NCI-H1048 (cell line): ENCODE measurements around the gene MYOM1.
"Not testable (repeated sequence)": the region's sequence is repeated elsewhere in the genome, so short reads cannot be mapped to it uniquely, and the experiment has no call there.

Experiments used
- DNase-seq: peaks from one replicate; lab custom pipeline; 2025; lab: John Stamatoyannopoulos, UW

Gene MYOM1

DNA sequence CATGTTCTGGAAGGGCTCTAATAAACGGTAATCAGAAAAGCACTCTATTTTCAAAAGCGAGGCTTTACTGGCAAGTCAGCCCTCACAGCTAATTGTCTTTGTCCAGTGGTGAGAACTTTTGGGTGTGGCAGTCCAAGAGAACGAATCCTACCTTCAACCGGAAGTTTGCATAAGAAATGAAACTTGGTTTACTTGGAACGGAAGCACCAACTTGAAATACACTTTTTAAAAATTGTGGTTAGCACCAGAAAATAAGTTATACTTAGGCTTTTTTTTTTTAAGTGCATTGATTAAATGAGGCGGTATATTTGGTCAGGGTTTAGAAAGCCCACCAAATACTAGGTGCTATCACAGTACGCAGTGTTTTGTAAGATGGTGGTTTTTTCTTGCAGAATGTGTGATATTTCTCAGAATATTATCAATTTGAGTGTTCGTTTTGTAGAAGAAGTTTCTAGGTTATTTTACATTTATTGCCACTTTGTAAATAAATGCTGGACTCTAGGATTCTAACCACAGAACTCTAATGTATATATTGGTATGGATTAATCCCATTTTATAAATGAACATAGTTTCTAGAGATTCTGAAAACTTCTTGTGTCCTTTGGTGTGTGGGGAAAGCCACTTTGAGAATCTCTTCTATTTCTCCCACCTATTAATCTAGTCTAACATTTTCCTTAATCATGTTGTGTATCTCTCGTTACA, 29.0 kb upstream of the MYOM1 start:
- DNase-seq, result no peak

- DNase-seq, result no peak
Observed at GRCh38 chr18:3248062-3248657, 28.4 kb upstream of the MYOM1 start.

GRCh38 chr18:3247240-3248061, 27.7 kb upstream of the MYOM1 start, which contains the start of gene MYL12A:
TSS of gene MYL12A (plus strand) at chr18:3247801. CDS start at chr18:3253248, 5,447 bp downstream.
- peak; percentile 96 for DNase-seq

GRCh38 chr18:3246635-3247239, 27.0 kb upstream of the MYOM1 start:
- DNase-seq, result no peak

DNA sequence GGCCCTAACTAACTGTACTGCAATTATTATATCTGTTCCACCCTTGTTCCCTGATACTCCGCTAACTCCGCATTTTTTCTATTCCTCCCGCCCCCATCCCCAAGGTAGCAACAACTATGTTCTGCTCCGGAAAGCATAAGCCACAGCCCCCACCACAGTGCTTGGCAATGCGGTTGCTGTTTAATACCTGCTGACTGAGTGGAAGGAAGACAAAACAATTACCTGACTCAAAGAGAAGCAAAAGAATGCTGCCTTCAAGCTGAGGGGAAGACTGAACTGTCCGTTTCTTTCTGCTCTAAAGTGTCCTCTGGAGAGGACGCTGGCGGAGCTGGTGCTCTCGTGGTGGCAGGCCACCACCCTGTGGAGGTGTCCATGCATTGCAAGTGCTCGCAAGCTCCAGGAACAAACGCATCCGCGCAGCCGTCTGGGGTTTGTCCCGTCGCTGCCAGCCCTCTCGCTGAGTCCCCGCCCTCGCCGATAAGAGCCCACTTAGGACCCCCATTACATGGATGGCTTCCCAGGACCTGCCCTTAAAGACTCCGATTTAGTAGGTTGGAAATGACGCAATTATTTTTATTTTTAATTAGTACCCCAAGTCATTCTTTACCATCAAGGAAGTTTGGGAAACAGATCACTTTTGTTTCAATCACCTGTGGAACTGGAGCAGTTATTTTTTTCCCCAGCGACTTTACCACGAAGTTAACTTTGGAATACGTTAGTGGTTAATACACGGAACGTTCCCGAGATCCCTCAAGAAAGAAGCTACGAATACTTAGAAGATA, 26.3 kb upstream of the MYOM1 start:
- peak; percentile 50 for DNase-seq

GRCh38 chr18:3245185-3245564, 25.4 kb upstream of the MYOM1 start:
- no peak for DNase-seq

DNA sequence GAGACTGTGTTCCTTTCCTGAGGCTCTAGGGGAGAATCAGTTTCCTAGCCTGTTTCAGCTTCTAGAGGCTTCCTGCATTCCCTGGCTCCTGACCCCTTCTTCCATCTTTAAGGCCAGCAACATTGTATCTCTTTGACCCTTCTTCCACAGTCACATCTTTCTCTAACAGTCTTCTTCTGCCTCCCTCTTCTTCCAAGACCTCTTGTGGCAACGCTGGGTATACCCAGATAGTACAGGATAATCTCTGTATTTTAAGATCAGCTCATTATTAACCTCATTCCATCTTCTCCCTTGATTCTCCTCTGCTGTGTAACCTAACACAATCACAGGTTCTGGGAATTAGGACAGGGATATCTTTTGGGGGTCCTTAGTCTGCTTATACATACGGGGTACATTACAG, 19.0 kb upstream of the MYOM1 start:
- no peak for DNase-seq

- no peak for DNase-seq
Observed at GRCh38 chr18:3236470-3236869, 16.7 kb upstream of the MYOM1 start.

GRCh38 chr18:3235846-3236245, 16.1 kb upstream of the MYOM1 start:
- no peak for DNase-seq

DNA sequence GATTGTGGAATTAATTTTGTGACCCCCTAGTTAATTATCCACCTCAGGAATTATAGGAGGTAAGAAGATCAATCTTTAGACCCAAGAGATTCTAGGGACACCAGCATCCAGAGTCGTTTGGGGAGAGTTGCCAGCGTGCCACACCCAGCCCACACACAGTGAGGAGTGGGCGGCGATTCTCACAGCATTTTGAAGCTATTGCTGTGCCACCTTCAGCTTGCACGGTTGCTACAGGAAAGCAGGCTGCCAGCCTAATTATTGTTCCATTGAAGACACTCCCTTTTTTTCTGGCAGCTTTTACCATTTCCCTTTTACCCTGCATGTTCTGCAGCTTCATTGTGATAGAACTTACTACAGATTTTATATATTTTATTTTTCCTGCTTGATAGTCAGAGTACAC, 14.7 kb upstream of the MYOM1 start:
- no peak for DNase-seq

DNA sequence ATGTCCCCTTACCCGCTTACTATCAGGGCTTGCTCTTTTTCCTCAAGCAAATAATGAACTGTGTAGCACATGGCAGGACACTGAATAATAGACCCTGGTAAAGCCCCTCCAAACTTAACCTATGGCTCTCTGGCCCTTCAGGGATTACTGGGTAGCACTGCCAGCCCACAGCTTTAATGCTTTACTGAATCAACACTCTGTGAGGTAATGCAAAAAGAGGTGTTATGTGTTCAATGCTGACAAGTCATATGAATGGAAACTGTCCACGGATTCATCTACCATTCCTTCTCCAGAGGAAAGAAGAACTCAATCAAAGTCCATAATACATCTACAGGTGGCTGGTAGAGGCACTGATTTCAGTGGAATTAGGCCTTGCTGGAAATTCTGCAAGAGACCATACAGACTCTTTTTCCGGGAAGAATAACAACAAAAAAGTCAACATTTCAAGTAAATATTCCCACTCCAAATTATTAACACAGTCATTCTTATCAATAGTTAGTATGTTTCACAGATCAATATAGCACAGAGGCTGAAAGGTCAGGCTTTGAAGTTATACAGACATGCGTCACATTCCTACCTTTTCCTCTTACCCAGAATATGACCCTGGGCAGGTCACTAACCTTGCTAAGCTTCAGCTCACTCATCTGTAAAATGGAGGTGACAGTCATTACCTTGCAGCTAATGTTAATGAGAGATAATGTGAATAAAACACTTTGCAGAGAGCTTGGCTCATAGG, 13.8 kb upstream of the MYOM1 start:
- DNase-seq, result no peak

- no peak for DNase-seq
Observed at GRCh38 chr18:3233004-3233403, 13.2 kb upstream of the MYOM1 start.

DNA sequence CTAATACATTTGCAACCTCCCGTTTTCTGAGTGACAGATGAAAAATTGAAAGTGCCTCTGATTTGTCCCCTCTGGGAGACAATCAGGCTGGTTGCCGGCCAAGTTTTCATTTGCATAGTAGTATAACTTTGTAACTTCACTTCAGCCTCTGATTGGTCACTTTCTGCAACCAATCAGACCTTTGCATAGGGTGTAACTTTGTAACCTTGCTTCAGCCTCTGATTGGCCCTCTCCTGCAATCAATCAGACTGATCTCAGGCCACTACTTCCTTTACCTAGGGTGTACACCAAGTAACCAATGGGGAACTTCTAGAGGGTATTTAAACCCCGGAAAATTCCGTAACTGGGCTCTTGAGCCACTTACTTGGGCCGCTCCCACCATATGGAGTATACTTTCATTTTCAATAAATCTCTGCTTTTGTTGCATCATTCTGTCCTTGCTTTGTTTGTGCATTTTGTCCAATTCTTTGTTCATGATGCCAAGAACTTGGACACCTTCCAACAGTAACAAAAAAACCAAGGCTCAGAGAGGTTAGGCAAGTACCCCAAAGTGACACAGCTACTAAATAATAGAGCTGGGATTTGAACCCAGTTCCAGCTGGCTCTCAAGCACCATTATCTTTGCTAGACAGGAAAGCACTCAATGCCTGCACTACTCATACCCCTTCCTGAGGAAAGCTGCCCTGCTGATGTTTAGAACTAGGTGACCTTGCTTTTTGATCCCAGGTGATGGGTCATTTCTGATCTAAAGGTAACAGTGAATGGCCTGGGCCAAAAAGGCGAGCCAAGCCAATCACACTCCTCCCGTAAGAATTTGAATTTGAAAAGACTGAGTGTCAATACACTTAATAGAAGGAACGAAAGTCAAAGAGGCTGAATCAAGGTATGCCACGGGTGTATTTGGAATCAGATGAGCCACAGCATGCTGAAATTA, 10.9 kb upstream of the MYOM1 start:
- peak; percentile 61 for DNase-seq

DNA sequence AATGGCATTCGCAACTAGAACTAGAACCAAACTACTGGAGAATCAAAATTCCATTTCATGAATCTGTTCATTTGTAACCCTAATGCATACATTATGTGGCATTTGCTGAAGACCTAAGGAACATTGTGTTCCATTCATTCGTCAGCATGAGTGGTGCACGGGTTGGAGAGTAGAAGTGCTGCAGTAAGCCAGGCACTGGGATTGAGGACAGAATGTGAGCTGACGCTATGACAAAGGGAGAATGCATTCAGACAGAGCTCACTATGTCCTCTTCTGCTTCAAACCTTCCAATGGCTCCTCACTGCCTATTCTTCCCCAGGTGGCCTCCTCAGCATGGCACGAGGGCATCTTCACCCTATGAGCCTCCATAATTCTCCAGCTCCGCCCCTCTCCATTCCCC, 6.3 kb upstream of the MYOM1 start:
- DNase-seq, result no peak

DNA sequence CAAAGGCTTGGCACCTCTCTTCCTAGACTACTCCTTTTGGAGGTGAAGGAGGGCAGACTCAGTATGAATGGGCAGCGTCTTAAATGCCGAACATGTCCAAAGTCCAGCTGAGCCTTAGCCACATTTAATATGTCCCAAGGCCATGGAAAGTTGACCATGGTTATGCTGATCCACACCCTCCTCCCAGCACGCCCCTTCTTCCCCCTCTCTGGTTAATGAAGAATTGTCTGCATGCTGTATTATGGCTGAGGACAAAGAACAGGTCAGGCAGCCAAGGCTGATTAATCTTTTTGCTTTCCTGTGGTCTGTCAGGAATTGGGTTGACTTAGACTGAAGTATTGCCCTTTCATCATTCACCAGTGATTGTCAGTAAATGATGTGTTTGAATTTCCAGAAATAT, 5.8 kb upstream of the MYOM1 start:
- DNase-seq, result no peak

- no peak for DNase-seq
Observed at GRCh38 chr18:3224223-3224622, 4.5 kb upstream of the MYOM1 start.

DNA sequence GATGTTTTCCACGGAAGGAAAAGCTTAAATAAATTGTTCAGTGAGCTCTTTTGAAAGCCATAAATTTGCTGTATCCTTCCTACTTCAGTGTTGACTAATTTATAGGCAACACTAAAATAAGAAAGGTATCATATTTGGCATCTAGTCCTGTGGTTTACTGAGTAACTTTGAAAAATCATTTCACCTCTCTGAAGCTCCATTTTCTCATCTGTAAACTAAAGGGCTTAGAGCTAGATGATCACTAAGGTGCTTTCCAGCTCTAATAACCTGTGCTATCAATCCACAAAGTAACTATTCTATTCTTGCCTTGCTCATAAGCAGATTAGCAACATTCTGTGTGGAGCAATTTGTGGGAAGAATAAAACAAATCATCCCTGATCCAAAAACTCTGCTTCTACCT, 3.6 kb upstream of the MYOM1 start:
- DNase-seq, result no peak

DNA sequence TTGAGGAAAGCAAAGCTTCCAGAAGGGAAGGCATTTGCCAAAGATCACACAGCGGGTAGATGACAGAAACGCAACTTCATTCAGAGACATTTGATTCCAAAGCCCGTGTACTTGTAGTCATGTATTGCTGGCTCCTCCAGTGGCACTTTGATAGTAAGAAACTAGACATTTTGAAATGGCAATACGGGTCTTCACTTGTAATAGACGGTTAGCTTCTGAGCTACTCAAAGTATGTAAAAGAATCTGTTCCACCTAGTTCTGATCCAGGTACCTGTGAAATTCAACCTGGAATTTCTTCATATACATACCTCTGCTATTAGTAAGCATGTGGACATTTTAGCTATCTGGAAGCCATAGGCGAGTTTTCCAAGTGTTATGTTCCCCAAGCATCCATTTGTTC, 1.7 kb upstream of the MYOM1 start:
- DNase-seq, result no peak

DNA sequence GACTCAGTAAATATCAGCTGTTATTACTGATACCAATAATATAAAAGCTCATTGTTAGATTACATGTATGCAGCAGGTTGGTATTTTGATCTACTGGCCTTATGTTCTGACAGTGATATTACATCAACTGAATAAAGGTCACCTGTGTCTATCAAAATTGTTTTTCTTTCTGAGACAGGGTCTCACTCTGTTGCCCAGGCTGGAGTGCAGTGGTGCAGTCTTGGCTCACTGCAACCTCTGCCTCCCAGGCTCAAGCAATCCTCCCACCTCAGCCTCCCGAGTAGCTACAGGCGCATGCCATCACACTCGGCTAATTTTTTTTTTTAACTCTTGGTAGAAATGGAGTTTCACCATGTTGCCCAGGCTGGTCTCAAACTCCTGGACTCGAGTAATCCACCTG, 1.1 kb upstream of the MYOM1 start:
- not testable (repeated sequence) for DNase-seq

- no peak for DNase-seq
Observed at GRCh38 chr18:3219241-3219630, 532 bp downstream of the MYOM1 start.
